Right lobe of liver (tissue), 6 donors: ENCODE data around the gene INCA1. TPM values are rescaled to one million over a fixed set of nuclear protein-coding genes. Genes with fewer than 3 reads are reported as not detected.
A peak's percentile ranks its signal among the peaks of the same experiment; 100 is the strongest.
"Not testable (repeated sequence)": the region's sequence is repeated elsewhere in the genome, so short reads cannot be mapped to it uniquely, and the experiment has no call there.

ENCODE experiments used
- ATAC-seq, 4 donors: fragments of 200-7000 bp; cut with Tn5 transposase; one replicate each; pipeline ENCODE4 v1.9.1; 2020; ENCODE audit warnings: mild to moderate bottlenecking in 4 of 4, moderate library complexity in 4 of 4
- DNase-seq, 3 donors: peaks; one replicate each; pipeline ENCODE4 v3.0.0-alpha.2; 2020
- H3K27ac ChIP-seq, 3 donors: fragments of 200-600 bp; one replicate each; pipeline ENCODE4 v1.8.0; 2022
- H3K27me3 ChIP-seq, 2 donors: fragments of 200-600 bp; one replicate each; pipeline ENCODE4 v1.8.0; 2022
- H3K36me3 ChIP-seq, 4 donors: fragments of 200-600 bp; sonication (generic) in 1 of 4; one replicate each; pipeline versions ENCODE4 v1.5.1 to v1.8.0; 2017 to 2022; ENCODE audit warnings: control low read depth in 1 of 4
- H3K4me1 ChIP-seq, 4 donors: fragments of 200-600 bp; sonication (generic) in 1 of 4; one replicate each; pipeline versions ENCODE4 v1.5.1 to v1.8.0; 2017 to 2022; ENCODE audit warnings: control low read depth in 1 of 4
- H3K4me3 ChIP-seq, 3 donors: fragments of 200-600 bp; one replicate each; pipeline ENCODE4 v1.8.0; 2022
- H3K9me3 ChIP-seq, 4 donors: fragments of 200-600 bp; sonication (generic) in 1 of 4; one replicate each; pipeline versions ENCODE4 v1.5.1 to v1.8.0; 2017 to 2022; ENCODE audit warnings: control low read depth in 1 of 4
- POLR2A ChIP-seq: fragments of 450-650 bp; IDR thresholded peaks from one replicate; pipeline ENCODE4 v1.6.1; 2017; ENCODE audit warnings: antibody characterized with exemption, mild to moderate bottlenecking
- WGBS: methylation state at CpG from one replicate; pipeline ENCODE4 v1.1.6; 2018; ENCODE audit warnings: low coverage, low lambda C conversion rate; ENCODE audit not compliant: insufficient coverage; ENCODE audit errors: missing lambda C conversion rate; 5-methylcytosine and 5-hydroxymethylcytosine counted together
- intact Hi-C, 2 donors: fragments of 100-400 bp; cut with DNase I; formaldehyde crosslinking; loops; one replicate each; pipeline versions ENCODE4 v1.11.2 to v1.14.1; 2022
- total RNA-seq, 6 experiments: library from RNA; depleted of rRNA in 2 of 6; stranded (reverse); fragments of >200 nt in 2 of 6; fragmentation: NEBNext Ultra II Directional in 3 of 6; extraction: Animal tissue kit (Norgen Biotek cat#: 25700) in 3 of 6; gene quantifications; one replicate each; pipeline versions ENCODE4 v1.1.0 to v1.2.4, GENCODE V29; 2016 to 2023
- TF ChIP-seq, protein P1 (sequence below), 4 donors: fragments of 200-600 bp in 3 of 4; fragments of 450-650 bp in 1 of 4; IDR thresholded peaks; one replicate each; pipeline versions ENCODE4 v1.5.1 to v1.8.0; 2016 to 2022; ENCODE audit warnings: antibody characterized with exemption in 4 of 4, mild to moderate bottlenecking in 2 of 4
- donor health status: DM: no; HTN: yes; CAD: no.
- donor health status: DM: no; HTN: no; CAD: no.
- donor health status: DM: no; HTN: no; CAD: no.
- donor health status: DM: no; HTN: yes; CAD: no.
- donor health status: DM: no; HTN: yes; CAD: no.

INCA1 gene
- total RNA-seq, 6 experiments from 2014 or later = 0.83 to 1.3 (median 0.97) TPM; not detected in 1

DNA sequence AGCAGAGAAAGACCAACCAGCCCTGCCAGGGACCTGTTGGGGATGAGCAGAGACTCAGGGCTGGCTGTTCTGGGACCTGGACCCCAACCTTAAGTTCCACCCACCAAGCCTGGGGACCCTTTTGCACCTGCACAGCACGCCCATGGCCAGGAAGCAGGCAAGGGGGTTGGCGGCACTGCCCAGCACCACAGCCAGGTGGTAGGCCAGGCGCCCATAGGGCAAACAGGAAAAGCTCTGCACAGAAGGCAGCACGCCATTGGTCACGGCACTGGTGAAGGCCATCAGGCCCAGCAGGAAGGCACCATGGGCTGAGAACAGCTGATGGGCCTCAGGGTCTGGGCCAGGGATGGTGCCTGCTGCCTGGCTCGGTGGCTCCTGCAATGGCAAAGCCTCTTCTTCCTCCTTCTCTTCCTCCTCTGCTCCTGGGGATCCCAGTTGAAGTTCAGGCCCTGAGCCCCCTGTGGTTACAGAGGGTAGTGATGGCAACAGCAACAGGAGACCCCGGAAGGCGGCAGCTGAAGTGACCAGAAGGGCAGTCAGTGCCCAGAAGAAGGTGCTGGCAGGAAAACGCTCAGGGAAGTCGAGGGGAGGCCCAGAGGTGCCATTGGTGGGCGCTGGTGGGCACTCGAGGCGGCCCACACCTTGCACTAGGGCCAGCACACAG lies 36.2 kb upstream of the INCA1 start:
- intact Hi-C loops = no loop called here
- WGBS = no CpG with 5 or more reads among the region's 13 CpGs
- TF ChIP-seq POLR2A = no peak
- TF ChIP-seq, protein P1, sequence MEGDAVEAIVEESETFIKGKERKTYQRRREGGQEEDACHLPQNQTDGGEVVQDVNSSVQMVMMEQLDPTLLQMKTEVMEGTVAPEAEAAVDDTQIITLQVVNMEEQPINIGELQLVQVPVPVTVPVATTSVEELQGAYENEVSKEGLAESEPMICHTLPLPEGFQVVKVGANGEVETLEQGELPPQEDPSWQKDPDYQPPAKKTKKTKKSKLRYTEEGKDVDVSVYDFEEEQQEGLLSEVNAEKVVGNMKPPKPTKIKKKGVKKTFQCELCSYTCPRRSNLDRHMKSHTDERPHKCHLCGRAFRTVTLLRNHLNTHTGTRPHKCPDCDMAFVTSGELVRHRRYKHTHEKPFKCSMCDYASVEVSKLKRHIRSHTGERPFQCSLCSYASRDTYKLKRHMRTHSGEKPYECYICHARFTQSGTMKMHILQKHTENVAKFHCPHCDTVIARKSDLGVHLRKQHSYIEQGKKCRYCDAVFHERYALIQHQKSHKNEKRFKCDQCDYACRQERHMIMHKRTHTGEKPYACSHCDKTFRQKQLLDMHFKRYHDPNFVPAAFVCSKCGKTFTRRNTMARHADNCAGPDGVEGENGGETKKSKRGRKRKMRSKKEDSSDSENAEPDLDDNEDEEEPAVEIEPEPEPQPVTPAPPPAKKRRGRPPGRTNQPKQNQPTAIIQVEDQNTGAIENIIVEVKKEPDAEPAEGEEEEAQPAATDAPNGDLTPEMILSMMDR (IDR thresholded peaks at IDR 0.05) = no peak
- DNase-seq (no peak), ATAC-seq (no peak)
- Histone ChIP-seq H3K4me3 (no peak overlapping the region), H3K4me1 (peaks cover 0 to 4% (median 1%) of the 10 kb centered on the region in 4 donors), H3K27ac (no peak overlapping the region), H3K9me3 (no peaks in the 10 kb centered on the region), H3K36me3 (no peaks in the 10 kb centered on the region), H3K27me3 (no peaks in the 10 kb centered on the region)

DNA sequence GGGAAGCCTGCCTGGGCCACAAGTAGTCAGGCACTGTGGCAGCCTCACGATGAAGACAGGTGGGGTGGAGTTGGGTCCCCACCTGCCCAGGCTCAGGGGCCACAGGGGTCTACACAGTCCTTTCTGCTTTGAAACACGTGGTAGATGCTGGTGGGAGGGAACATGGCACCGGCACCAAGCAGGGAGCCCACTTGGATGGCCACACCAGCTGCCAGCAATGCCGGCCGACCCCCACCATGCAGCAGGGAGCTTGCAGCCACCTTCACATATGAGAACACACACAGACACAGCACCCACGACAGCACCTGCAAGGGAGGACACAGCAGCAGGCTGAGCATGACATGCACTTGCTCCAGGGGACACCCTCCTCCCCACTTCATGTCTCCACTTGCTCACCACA lies 35.5 kb upstream of the INCA1 start:
- WGBS = no CpG with 5 or more reads among the region's 6 CpGs
- Histone ChIP-seq H3K27me3 (no peaks in the 10 kb centered on the region), H3K4me3 (no peak overlapping the region), H3K27ac (no peak overlapping the region), H3K4me1 (peaks cover 0 to 4% (median 1%) of the 10 kb centered on the region in 4 donors), H3K36me3 (no peaks in the 10 kb centered on the region), H3K9me3 (no peaks in the 10 kb centered on the region)
- no peak for TF ChIP-seq POLR2A
- TF ChIP-seq, protein P1 (IDR thresholded peaks at IDR 0.05) = no peak
- intact Hi-C loops = no loop called here
- DNase-seq (no peak), ATAC-seq (no peak)

DNA sequence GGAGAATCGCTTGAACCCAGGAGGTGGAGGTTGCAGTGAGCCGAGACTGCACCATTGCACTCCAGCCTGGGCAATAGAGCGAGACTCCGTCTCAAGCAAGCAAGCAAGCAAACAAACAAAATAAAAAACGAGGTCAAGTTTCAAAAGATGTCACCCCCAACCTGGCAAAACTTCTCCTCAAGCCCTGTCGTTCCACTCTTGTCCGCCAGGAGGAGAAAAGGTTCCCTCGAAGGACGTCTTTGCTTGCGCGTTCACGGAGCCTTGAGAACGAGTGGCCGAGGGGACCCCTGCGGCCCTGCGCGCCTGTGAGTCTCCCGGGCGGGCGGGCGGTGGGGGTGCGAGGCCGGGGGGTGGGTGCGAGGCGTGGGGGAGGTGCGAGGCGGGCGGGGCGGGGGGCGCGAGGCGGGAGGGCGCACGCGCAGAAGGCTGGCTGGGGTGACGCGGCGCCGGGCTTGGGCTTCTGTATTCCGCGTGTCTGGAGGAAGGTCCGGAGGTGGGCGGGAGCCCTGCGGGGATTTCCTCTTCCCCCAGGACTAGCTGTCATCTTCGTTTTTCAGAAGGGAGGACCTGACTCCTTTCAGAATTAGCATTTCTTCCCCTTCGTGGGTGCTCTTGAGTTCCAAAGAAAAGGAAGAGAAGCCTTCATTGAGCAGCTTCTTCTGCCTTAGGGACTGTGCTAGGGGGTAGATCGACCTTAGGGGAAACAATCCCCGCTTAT lies 34.2 kb upstream of the INCA1 start:
- H3K27ac ChIP-seq = peak overlapping the region in 1 of 3 donors; percentile 33
- DNase-seq (peak; percentile 67 to 81 (median 76)), ATAC-seq (peak; percentile 74 to 87 (median 82))
- intact Hi-C loops = no loop called here
- no peaks in the 10 kb centered on the region for H3K27me3 ChIP-seq
- H3K9me3 ChIP-seq = no peaks in the 10 kb centered on the region
- peaks cover 0 to 4% (median 1%) of the 10 kb centered on the region in 4 donors for H3K4me1 ChIP-seq
- TF ChIP-seq POLR2A = no peak
- TF ChIP-seq, protein P1 (IDR thresholded peaks at IDR 0.05) = peak; percentile 60 to 66 (median 62)
- no peaks in the 10 kb centered on the region for H3K36me3 ChIP-seq
- 7% methylated on average over 21 of the region's 48 CpGs for WGBS
- peak overlapping the region; percentile 16 to 46 (median 32) for H3K4me3 ChIP-seq

DNA sequence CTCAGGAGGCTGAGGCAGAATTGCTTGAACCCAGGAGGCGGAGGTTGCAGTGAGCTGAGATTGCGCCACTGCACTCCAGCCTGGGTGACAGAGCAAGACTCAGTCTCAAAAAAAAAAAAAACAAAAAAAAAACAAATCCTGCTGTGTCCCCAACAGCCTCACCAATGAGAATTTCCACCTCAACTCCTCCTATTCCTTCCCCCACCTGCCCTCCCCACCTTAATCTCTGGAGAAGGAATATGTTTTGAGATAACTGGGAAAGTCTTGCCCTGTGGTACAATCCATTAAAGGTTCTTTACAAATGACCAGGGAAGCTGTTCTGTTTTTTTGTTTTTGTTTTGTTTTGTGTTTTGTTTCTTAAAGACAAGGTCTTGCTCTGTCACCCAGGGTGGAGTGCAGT lies 32.8 kb upstream of the INCA1 start:
- H3K27me3 ChIP-seq, H3K9me3 ChIP-seq, H3K27ac ChIP-seq, H3K36me3 ChIP-seq, ATAC-seq, H3K4me1 ChIP-seq, DNase-seq, H3K4me3 ChIP-seq, intact Hi-C loops: not testable (repeated sequence)
- WGBS = 50% methylated on average over 1 of the region's 2 CpGs

DNA sequence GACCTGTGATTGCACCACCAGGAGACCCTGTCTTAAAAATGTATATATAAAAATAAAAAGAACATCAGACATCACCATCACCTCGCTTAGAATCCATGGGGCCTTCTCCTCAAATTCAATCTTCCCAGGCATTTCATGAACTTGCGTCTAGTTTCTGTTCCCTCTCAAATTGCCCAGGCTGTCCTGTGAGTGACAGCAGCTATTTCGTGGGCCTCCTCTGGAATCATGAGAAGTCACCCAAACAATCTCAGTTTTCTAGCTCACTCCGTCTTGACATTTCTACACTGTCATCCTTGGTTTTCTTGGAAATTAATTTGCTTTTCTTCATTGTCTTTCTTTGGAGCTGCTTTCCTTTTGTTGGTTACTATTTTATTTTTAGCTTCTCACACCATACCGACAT lies 30.6 kb upstream of the INCA1 start:
- Histone ChIP-seq H3K27me3 (no peaks in the 10 kb centered on the region), H3K4me3 (no peak overlapping the region), H3K9me3 (no peaks in the 10 kb centered on the region), H3K4me1 (peaks cover 0 to 4% (median 1%) of the 10 kb centered on the region in 4 donors), H3K27ac (no peak overlapping the region), H3K36me3 (peaks cover 0 to 8% (median 4%) of the 10 kb centered on the region in 4 donors)
- no peak for DNase-seq
- 53% methylated on average over 5 of the region's 5 CpGs for WGBS
- intact Hi-C loops = no loop called here
- no peak for ATAC-seq
- TF ChIP-seq, protein P1 (IDR thresholded peaks at IDR 0.05) = no peak
- no peak for TF ChIP-seq POLR2A
